K562 (cell line): Measurements from ENCODE around the gene CRACR2B. TPM values are rescaled to one million over a fixed set of nuclear protein-coding genes. Genes with fewer than 3 reads are reported as not detected.

Experiments
- ARID4B ChIP-seq: sonication (generic); formaldehyde crosslinking; IDR thresholded peaks from 2 replicates; pipeline ENCODE4 v1.8.0; 2022; ENCODE audit warnings: mild to moderate bottlenecking, missing genetic modification reagents
- BACH1 ChIP-seq: fragments of 200-800 bp; sonication (Bioruptor generic); IDR thresholded peaks from 2 replicates; pipeline ENCODE4 v1.6.1; 2016; ENCODE audit warnings: missing genetic modification characterization, missing compliant biosample characterization
- CUX1 ChIP-seq: fragments of 200-800 bp; sonication (Bioruptor generic); IDR thresholded peaks from 2 replicates; pipeline ENCODE4 v1.6.1; 2016; ENCODE audit warnings: missing genetic modification characterization, missing compliant biosample characterization
- E2F6 ChIP-seq, 2 experiments: IDR thresholded peaks; 2 replicates each; pipeline ENCODE4 v1.6.1; 2011; ENCODE audit warnings: borderline replicate concordance in 1 of 2, control low read depth in 1 of 2, low read depth in 1 of 2, low read length in 1 of 2, mild to moderate bottlenecking in 1 of 2, mixed read lengths in 1 of 2, moderate library complexity in 1 of 2; ENCODE audit not compliant: insufficient read depth in 1 of 2, insufficient read length in 1 of 2, poor library complexity in 1 of 2, severe bottlenecking in 1 of 2; ENCODE audit errors: extremely low read depth in 1 of 2
- HEY1 ChIP-seq: fragments of 250-450 bp; sonication (Bioruptor Pico); IDR thresholded peaks from 2 replicates; pipeline ENCODE4 v1.5.0; 2020; ENCODE audit warnings: mild to moderate bottlenecking, moderate library complexity, borderline replicate concordance
- JUNB ChIP-seq: fragments of 450-650 bp; formaldehyde crosslinking; conservative IDR thresholded peaks from 2 replicates; pipeline ENCODE4 v1.4.0; 2020; ENCODE audit warnings: mild to moderate bottlenecking
- MYC ChIP-seq, 2 experiments: fragments of 250-450 bp in 1 of 2; sonication (Bioruptor Pico) in 1 of 2; IDR thresholded peaks; 2 replicates each; pipeline versions ENCODE4 v1.5.1 to v1.6.1; 2012 to 2021; ENCODE audit warnings: low read depth in 2 of 2, borderline replicate concordance in 1 of 2, improper control_type of control experiment in 1 of 2, low read length in 1 of 2, mild to moderate bottlenecking in 1 of 2, moderate library complexity in 1 of 2
- MYNN ChIP-seq, 2 experiments: sonication (generic); formaldehyde crosslinking in 1 of 2; IDR thresholded peaks; 2 replicates each; pipeline versions ENCODE4 v1.5.0 to v1.6.1; 2016 to 2020; ENCODE audit warnings: antibody characterized with exemption in 1 of 2, missing genetic modification reagents in 1 of 2
- NONO ChIP-seq, 2 experiments: fragments of 200-400 bp in 1 of 2; fragments of 450-650 bp in 1 of 2; formaldehyde crosslinking in 1 of 2; IDR thresholded peaks; 2 replicates each; pipeline ENCODE4 v1.6.1; 2017; ENCODE audit warnings: low read depth in 2 of 2, mild to moderate bottlenecking in 2 of 2, moderate library complexity in 2 of 2, low read length in 1 of 2
- PML ChIP-seq: IDR thresholded peaks from 2 replicates; pipeline ENCODE4 v1.6.1; 2012; ENCODE audit warnings: low read length, inconsistent platforms
- SAFB ChIP-seq: fragments of 200-400 bp; formaldehyde crosslinking; IDR thresholded peaks from 2 replicates; pipeline ENCODE4 v1.6.1; 2017; ENCODE audit warnings: low read depth, low read length, borderline replicate concordance
- ZZZ3 ChIP-seq: fragments of 450-650 bp; IDR thresholded peaks from 2 replicates; pipeline ENCODE4 v1.6.1; 2016; ENCODE audit warnings: antibody characterized with exemption, mild to moderate bottlenecking, moderate library complexity
- polyA plus RNA-seq, 8 experiments: library from polyadenylated mRNA; depleted of rRNA in 4 of 8; stranded (reverse) in 5 of 8; unstranded in 3 of 8; fragments of >200 nt; fragmentation: Nextera tagmentation in 2 of 8; fragmentation: Illumina TruSeq in 1 of 8; extraction: Ambion mirVana in 2 of 8; extraction: Trizol in 1 of 8; gene quantifications; 2 replicates each; pipeline versions ENCODE4 v1.2.1 to v1.2.3, GENCODE V29; 2011 to 2014; ENCODE audit warnings: inconsistent platforms in 1 of 8, missing spikeins in 1 of 8
- total RNA-seq, 7 experiments: library from RNA; depleted of rRNA in 6 of 7; stranded (reverse); fragments of >200 nt in 6 of 7; fragmentation: Illumina TruSeq in 2 of 7; extraction: Trizol in 2 of 7; gene quantifications; 2 replicates each; pipeline versions ENCODE4 v1.2.1 to v1.2.3, GENCODE V29; 2011 to 2021; ENCODE audit warnings: low replicate concordance in 1 of 7

The CRACR2B gene
- total and polyA plus RNA-seq, 9 of the 15 experiments (the other 6 are each of a cell fraction or from before 2014, with no cell fraction given) = 0.10 to 51.0 (median 6.0) TPM

GRCh38 chr11:875769-876301 is 48.1 kb downstream of the CRACR2B start (continued):
- TF ChIP-seq E2F6 (IDR thresholded peaks at IDR 0.05; ENCODE audit: borderline replicate concordance in 1 of 2, extremely low read depth in 1 of 2, insufficient read depth in 1 of 2, insufficient read length in 1 of 2, low read depth in 1 of 2, low read length in 1 of 2, poor library complexity in 1 of 2, severe bottlenecking in 1 of 2) (peak; percentile 43 to 64), JUNB (CRISPR knock-in tag) (no peak), PML (peak; percentile 92), ZZZ3 (no peak), MYNN (IDR thresholded peaks at IDR 0.05) (peak; percentile 80; the same call in 1 of the 2 replicates), MYNN (CRISPR knock-in tag; IDR thresholded peaks at IDR 0.05) (no peak), NONO (IDR thresholded peaks at IDR 0.05; ENCODE audit: low read depth in 2 of 2, low read length in 1 of 2) (0 out of 4 replicates have a peak, but pooled peaks of 1 of the 2 experiments have one; percentile 37), CUX1 (CRISPR knock-in tag) (0 out of 2 replicates have a peak, but pooled peaks have one; percentile 72), HEY1 (no peak), SAFB (no peak), ARID4B (CRISPR knock-in tag) (no peak), BACH1 (tag) (no peak), MYC (IDR thresholded peaks at IDR 0.05; ENCODE audit: low read depth, low read length) (0 out of 2 replicates have a peak, but pooled peaks have one; percentile 33), MYC (CRISPR knock-in tag; IDR thresholded peaks at IDR 0.05; ENCODE audit: borderline replicate concordance, low read depth) (no peak)
